NCI-H345 (cell line): ENCODE data around the gene THRAP3.
"Not testable (repeated sequence)": the region's sequence is repeated elsewhere in the genome, so short reads cannot be mapped to it uniquely, and the experiment has no call there.

Experiments
- DNase-seq: peaks from one replicate; lab custom pipeline; 2025; lab: John Stamatoyannopoulos, UW

The THRAP3 gene

GRCh38 chr1:36204347-36204909, 19.8 kb upstream of the THRAP3 start:
- no peak for DNase-seq

- DNase-seq: no peak
Measured at GRCh38 chr1:36206323-36206858, 17.9 kb upstream of the THRAP3 start.

GRCh38 chr1:36207339-36207738, 16.9 kb upstream of the THRAP3 start:
- no peak for DNase-seq

- DNase-seq: no peak
Measured at GRCh38 chr1:36208978-36209703, 15.1 kb upstream of the THRAP3 start.

- no peak for DNase-seq
Measured at GRCh38 chr1:36211307-36211706, 12.9 kb upstream of the THRAP3 start.

GRCh38 chr1:36211841-36212240, 12.4 kb upstream of the THRAP3 start:
- no peak for DNase-seq

GRCh38 chr1:36212782-36213181, 11.5 kb upstream of the THRAP3 start:
- DNase-seq: no peak

- no peak for DNase-seq
Measured at GRCh38 chr1:36217670-36218069, 6.6 kb upstream of the THRAP3 start.

- DNase-seq: not testable (repeated sequence)
Measured at GRCh38 chr1:36221901-36222300, 2.3 kb upstream of the THRAP3 start.

GRCh38 chr1:36222481-36223380, 1.5 kb upstream of the THRAP3 start:
- DNase-seq: no peak

GRCh38 chr1:36223381-36223995, 755 bp upstream of the THRAP3 start:
- DNase-seq: no peak

GRCh38 chr1:36224537-36225282, 467 bp downstream of the THRAP3 start:
- DNase-seq: peak; percentile 84

- no peak for DNase-seq
Measured at GRCh38 chr1:36225283-36225899, 1.1 kb downstream of the THRAP3 start.

- DNase-seq: not testable (repeated sequence)
Measured at GRCh38 chr1:36230279-36230678, 6.0 kb downstream of the THRAP3 start.

- no peak for DNase-seq
Measured at GRCh38 chr1:36231191-36231590, 6.9 kb downstream of the THRAP3 start.

- no peak for DNase-seq
Measured at GRCh38 chr1:36232212-36233095, 8.2 kb downstream of the THRAP3 start.

- no peak for DNase-seq
Measured at GRCh38 chr1:36236302-36236701, 12.1 kb downstream of the THRAP3 start.

GRCh38 chr1:36238433-36238832, 14.2 kb downstream of the THRAP3 start:
- DNase-seq: no peak

GRCh38 chr1:36239941-36240637, 15.8 kb downstream of the THRAP3 start:
- peak; percentile 61 for DNase-seq
